ENCODE data around the gene IGSF9B.

DNA sequence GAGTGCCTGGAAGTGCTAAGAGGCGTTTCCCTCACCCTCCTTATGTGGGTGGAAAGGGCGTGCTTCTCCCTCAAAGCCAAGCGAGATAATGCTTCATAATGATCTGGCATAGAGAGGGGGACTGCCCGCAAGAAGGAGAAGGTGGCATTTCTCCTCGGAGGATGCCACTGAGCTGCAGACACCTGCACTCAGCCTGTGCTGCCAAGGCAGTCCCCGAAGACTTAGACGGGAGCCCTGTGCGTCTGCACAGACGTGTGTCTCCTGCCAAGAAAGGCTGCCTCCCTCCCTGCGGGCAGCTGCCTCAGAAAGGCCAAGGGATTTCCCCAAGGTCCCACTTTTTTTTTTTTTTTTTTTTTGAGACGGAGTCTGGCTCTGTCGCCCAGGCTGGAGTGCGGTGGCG, 63.4 kb downstream of the IGSF9B start:
- TF ChIP-seq, protein P1, sequence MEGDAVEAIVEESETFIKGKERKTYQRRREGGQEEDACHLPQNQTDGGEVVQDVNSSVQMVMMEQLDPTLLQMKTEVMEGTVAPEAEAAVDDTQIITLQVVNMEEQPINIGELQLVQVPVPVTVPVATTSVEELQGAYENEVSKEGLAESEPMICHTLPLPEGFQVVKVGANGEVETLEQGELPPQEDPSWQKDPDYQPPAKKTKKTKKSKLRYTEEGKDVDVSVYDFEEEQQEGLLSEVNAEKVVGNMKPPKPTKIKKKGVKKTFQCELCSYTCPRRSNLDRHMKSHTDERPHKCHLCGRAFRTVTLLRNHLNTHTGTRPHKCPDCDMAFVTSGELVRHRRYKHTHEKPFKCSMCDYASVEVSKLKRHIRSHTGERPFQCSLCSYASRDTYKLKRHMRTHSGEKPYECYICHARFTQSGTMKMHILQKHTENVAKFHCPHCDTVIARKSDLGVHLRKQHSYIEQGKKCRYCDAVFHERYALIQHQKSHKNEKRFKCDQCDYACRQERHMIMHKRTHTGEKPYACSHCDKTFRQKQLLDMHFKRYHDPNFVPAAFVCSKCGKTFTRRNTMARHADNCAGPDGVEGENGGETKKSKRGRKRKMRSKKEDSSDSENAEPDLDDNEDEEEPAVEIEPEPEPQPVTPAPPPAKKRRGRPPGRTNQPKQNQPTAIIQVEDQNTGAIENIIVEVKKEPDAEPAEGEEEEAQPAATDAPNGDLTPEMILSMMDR (IDR thresholded peaks at IDR 0.05; ENCODE audit: poor library complexity), result no peak
- TF ChIP-seq EZH2 (IDR thresholded peaks at IDR 0.05; ENCODE audit: borderline replicate concordance) (no peak), EZH2phosphoT487 (IDR thresholded peaks at IDR 0.05; ENCODE audit: low read depth, severe bottlenecking, unreplicated experiment) (no peak)
